Kidney (tissue), 14 donors: ENCODE measurements around the gene ZNF227. TPM values are rescaled to one million over a fixed set of nuclear protein-coding genes. Genes with fewer than 3 reads are reported as not detected.
"Not testable (repeated sequence)": the region's sequence is repeated elsewhere in the genome, so short reads cannot be mapped to it uniquely, and the experiment has no call there.

Experiments used
- DNase-seq, 5 donors: peaks; one replicate each; pipeline ENCODE4 v3.0.0-alpha.2; 2013 to 2020
- FAIRE-seq: peaks from 2 replicates; lab custom pipeline; 2012; peaks lifted over from hg19 to GRCh38; lab: Jason Lieb, UNC
- H3K27ac ChIP-seq, 2 donors: one replicate each; pipeline ENCODE4 v1.7.0; 2013; ENCODE audit warnings: low read depth in 2 of 2, low read length in 2 of 2, inconsistent platforms in 1 of 2
- H3K27me3 ChIP-seq: one replicate; pipeline ENCODE4 v1.7.1; 2013; ENCODE audit warnings: low read length, inconsistent platforms; ENCODE audit not compliant: control insufficient read depth, insufficient read depth
- H3K36me3 ChIP-seq, 3 donors: one replicate each; pipeline versions ENCODE4 v1.7.0 to v1.7.1; 2013; ENCODE audit warnings: low read length in 3 of 3, control low read depth in 1 of 3, inconsistent platforms in 1 of 3; ENCODE audit not compliant: insufficient read depth in 3 of 3, control insufficient read depth in 2 of 3
- H3K4me1 ChIP-seq, 3 donors: one replicate each; pipeline versions ENCODE4 v1.7.0 to v1.7.1; 2013; ENCODE audit warnings: low read length in 3 of 3, inconsistent platforms in 1 of 3, low read depth in 1 of 3; ENCODE audit not compliant: control insufficient read depth in 2 of 3, insufficient read depth in 2 of 3
- H3K4me3 ChIP-seq, 3 donors: one replicate each; pipeline versions ENCODE4 v1.7.0 to v1.8.1; 2013; ENCODE audit warnings: low read length in 3 of 3, control low read depth in 1 of 3, inconsistent platforms in 1 of 3
- H3K9ac ChIP-seq, 3 donors: one replicate each; pipeline versions ENCODE4 v1.7.0 to v1.7.1; 2013; ENCODE audit warnings: low read length in 3 of 3, control low read depth in 1 of 3, inconsistent platforms in 1 of 3
- H3K9me3 ChIP-seq, 3 donors: one replicate each; pipeline versions ENCODE4 v1.7.0 to v1.7.1; 2013; ENCODE audit warnings: low read length in 3 of 3, control low read depth in 1 of 3, inconsistent platforms in 1 of 3; ENCODE audit not compliant: control insufficient read depth in 2 of 3, insufficient read depth in 1 of 3
- intact Hi-C: fragments of 100-400 bp; cut with DNase I; formaldehyde crosslinking; loops from one replicate; pipeline ENCODE4 v1.11.1; 2022
- polyA plus RNA-seq: library from polyadenylated mRNA; stranded (reverse); fragments of 350-450 nt; fragmentation: Illumina TruSeq; extraction: RNeasy Lipid Tissue Mini Kit (QIAGEN cat#74804); gene quantifications from one replicate; pipeline ENCODE4 v1.2.3, GENCODE V29; 2014; ENCODE audit warnings: low read depth, low replicate concordance; ENCODE audit not compliant: insufficient read depth
- total RNA-seq: library from RNA; stranded (reverse); fragmentation: NEBNext Ultra II Directional; extraction: Animal tissue kit (Norgen Biotek cat#: 25700); gene quantifications from one replicate; pipeline ENCODE4 v1.2.1, GENCODE V29; 2021
- TF ChIP-seq, protein P1 (sequence below): IDR thresholded peaks from 3 replicates; pipeline ENCODE4 v1.5.1; 2012; ENCODE audit warnings: mild to moderate bottlenecking, moderate library complexity, borderline replicate concordance; ENCODE audit not compliant: insufficient read depth; ENCODE audit errors: extremely low read depth
- donor health status: control.
- donor health status: control.
- donor health status: control.
- donor health status: control.
- donor health status: control.
- donor health status: DM: yes; HTN: yes; CAD: no.
- donor health status: Normal renal cell carcinoma (clear cell type).

ZNF227 gene
- total and polyA plus RNA-seq, 2 donors from 2014 or later, result 5.0 to 22.3 TPM

DNA sequence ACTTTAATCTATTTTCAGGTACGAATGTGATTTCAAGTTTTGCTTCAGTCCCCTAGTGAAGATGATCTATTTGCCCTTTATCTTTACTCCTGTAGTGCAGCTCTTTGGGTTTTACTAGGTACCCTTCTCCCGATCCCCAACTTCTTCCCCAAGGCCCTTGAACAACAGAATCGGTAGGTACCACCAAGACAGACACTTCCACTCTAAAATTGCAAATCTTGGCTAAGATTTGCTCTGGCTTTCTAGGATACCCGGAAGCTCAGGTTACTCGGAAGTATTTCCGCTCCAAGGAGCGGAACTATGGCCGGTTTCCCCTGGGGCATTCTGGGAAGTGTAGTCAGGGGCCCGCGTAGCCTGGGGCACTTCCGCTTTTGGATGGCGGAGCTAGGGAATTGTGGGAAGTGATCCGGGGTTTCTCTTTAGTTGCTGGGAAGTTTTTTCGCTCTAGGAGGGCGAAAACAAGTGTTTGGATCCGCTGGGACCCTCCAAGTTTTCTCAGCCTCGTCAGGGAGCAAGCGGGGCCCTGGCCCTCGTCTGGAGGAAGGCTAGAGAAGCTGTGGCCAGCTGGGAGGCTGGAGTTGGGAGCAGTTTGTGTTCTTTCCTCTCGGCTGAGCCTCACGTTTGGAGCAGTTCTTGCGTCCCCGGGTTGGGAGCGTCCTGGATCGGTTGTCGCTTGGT, 5.1 kb upstream of the ZNF227 start:
- H3K36me3 ChIP-seq, result no peaks in the 10 kb centered on the region
- no peaks in the 10 kb centered on the region for H3K4me1 ChIP-seq
- FAIRE-seq, result no peak
- peaks cover 2 to 6% (median 4%) of the 10 kb centered on the region in 3 donors for H3K9me3 ChIP-seq
- DNase-seq, result peak; percentile 94 to 99 (median 95)
- intact Hi-C loops, result no loop called here
- TF ChIP-seq, protein P1, sequence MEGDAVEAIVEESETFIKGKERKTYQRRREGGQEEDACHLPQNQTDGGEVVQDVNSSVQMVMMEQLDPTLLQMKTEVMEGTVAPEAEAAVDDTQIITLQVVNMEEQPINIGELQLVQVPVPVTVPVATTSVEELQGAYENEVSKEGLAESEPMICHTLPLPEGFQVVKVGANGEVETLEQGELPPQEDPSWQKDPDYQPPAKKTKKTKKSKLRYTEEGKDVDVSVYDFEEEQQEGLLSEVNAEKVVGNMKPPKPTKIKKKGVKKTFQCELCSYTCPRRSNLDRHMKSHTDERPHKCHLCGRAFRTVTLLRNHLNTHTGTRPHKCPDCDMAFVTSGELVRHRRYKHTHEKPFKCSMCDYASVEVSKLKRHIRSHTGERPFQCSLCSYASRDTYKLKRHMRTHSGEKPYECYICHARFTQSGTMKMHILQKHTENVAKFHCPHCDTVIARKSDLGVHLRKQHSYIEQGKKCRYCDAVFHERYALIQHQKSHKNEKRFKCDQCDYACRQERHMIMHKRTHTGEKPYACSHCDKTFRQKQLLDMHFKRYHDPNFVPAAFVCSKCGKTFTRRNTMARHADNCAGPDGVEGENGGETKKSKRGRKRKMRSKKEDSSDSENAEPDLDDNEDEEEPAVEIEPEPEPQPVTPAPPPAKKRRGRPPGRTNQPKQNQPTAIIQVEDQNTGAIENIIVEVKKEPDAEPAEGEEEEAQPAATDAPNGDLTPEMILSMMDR, result no peak
- peak overlapping the region; percentile 30 to 87 for H3K27ac ChIP-seq
- H3K9ac ChIP-seq, result peak overlapping the region; percentile 63 to 90 (median 70)
- H3K4me3 ChIP-seq, result peak overlapping the region; percentile 77 to 97 (median 82)
- H3K27me3 ChIP-seq, result no peaks in the 10 kb centered on the region

DNA sequence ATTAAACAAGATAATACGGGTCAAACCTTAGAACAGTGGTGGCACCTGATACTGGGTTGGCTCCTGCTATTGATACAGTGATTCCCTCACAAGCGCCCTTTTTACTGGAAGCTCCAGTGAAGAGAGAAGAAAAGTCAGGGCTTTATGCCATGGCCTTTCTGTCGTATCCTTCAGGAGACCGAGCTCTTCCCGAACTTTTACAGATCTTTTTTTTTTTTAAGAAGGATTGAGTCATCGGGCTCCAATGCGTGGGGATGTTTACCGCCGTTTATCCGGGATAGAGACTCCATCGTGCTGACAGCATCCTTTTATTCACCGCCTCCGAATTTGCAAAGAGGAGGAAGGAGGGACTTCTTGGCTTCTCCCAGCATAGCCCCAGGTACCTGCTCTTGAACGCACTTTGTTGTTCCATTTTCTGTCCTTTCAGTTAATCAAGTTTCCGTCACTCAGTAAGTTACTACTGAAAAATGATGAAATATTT, 574 bp downstream of the ZNF227 start:
- Histone ChIP-seq H3K4me1 (peaks cover 0 to 4% (median 0%) of the 10 kb centered on the region in 3 donors), H3K27ac (peak overlapping the region; percentile 70 to 82), H3K36me3 (peaks cover 3 to 9% (median 6%) of the 10 kb centered on the region in 3 donors), H3K9ac (peak overlapping the region; percentile 44 to 89 (median 55)), H3K27me3 (no peaks in the 10 kb centered on the region), H3K4me3 (peak overlapping the region; percentile 78 to 96 (median 95)), H3K9me3 (peaks cover 0 to 2% (median 0%) of the 10 kb centered on the region in 3 donors)
- intact Hi-C loops, result no loop called here
- FAIRE-seq (no peak), DNase-seq (peak in 4 of 5 donors; percentile 12 to 54 (median 42))
- TF ChIP-seq, protein P1, result no peak

DNA sequence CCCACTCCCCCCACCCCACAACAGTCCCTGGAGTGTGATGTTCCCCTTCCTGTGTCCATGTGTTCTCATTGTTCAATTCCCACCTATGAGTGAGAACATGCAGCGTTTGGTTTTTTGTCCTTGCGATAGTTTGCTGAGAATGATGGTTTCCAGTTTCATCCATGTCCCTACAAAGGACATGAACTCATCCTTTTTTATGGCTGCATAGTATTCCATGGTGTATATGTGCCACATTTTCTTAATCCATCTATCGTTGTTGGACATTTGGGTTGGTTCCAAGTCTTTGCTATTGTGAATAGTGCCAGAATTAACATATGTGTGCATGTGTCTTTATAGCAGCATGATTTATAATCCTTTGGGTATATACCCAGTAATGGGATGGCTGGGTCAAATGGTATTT, 7.6 kb downstream of the ZNF227 start:
- H3K4me1 ChIP-seq, intact Hi-C loops, H3K9ac ChIP-seq, H3K9me3 ChIP-seq, FAIRE-seq, H3K27me3 ChIP-seq, H3K27ac ChIP-seq, H3K4me3 ChIP-seq, DNase-seq: not testable (repeated sequence)
- peaks cover 6 to 23% (median 6%) of the 10 kb centered on the region in 3 donors for H3K36me3 ChIP-seq

DNA sequence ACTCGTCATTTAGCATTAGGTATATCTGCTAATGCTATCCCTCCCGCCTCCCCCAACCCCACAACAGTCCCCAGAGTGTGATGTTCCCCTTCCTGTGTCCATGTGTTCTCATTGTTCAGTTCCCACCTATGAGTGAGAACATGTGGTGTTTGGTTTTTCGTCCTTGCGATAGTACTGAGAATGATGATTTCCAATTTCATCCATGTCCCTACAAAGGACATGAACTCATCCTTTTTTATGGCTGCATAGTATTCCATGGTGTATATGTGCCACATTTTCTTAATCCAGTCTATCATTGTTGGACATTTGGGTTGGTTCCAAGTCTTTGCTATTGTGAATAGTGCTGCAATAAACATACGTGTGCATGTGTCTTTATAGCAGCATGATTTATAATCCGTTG, 8.4 kb downstream of the ZNF227 start:
- intact Hi-C loops, H3K27me3 ChIP-seq, DNase-seq, FAIRE-seq, H3K4me1 ChIP-seq, H3K27ac ChIP-seq, H3K9ac ChIP-seq, H3K4me3 ChIP-seq, H3K9me3 ChIP-seq: not testable (repeated sequence)
- H3K36me3 ChIP-seq, result peaks cover 6 to 23% (median 6%) of the 10 kb centered on the region in 3 donors

DNA sequence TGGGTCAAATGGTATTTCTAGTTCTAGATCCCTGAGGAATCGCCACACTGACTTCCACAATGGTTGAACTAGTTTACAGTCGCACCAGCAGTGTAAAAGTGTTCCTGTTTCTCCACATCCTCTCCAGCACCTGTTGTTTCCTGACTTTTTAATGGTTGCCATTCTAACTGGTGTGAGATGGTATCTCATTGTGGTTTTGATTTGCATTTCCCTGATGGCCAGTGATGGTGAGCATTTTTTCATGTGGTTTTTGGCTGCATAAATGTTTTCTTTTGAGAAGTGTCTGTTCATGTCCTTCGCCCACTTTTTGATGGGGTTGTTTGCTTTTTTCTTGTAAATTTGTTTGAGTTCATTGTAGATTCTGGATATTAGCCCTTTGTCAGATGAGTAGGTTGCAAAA, 9.0 kb downstream of the ZNF227 start:
- H3K9me3 ChIP-seq, result not testable (repeated sequence)

More for the DNA sequence above, 9.0 kb downstream of the ZNF227 start:
- H3K27ac ChIP-seq, intact Hi-C loops, H3K9ac ChIP-seq, H3K4me1 ChIP-seq, H3K4me3 ChIP-seq, DNase-seq, FAIRE-seq, H3K27me3 ChIP-seq: not testable (repeated sequence)
- H3K36me3 ChIP-seq, result peaks cover 6 to 23% (median 6%) of the 10 kb centered on the region in 3 donors
